ENCODE data around the gene TMEM117.
"Not testable (repeated sequence)": the region's sequence is repeated elsewhere in the genome, so short reads cannot be mapped to it uniquely, and the experiment has no call there.

Gene TMEM117

GRCh38 chr12:43840338-43840737 lies 4.5 kb downstream of the TMEM117 start:
- TF ChIP-seq, protein P1, sequence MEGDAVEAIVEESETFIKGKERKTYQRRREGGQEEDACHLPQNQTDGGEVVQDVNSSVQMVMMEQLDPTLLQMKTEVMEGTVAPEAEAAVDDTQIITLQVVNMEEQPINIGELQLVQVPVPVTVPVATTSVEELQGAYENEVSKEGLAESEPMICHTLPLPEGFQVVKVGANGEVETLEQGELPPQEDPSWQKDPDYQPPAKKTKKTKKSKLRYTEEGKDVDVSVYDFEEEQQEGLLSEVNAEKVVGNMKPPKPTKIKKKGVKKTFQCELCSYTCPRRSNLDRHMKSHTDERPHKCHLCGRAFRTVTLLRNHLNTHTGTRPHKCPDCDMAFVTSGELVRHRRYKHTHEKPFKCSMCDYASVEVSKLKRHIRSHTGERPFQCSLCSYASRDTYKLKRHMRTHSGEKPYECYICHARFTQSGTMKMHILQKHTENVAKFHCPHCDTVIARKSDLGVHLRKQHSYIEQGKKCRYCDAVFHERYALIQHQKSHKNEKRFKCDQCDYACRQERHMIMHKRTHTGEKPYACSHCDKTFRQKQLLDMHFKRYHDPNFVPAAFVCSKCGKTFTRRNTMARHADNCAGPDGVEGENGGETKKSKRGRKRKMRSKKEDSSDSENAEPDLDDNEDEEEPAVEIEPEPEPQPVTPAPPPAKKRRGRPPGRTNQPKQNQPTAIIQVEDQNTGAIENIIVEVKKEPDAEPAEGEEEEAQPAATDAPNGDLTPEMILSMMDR (conservative IDR thresholded peaks at IDR 0.05; ENCODE audit: low read depth, low read length) = no peak
- H3K4me3 ChIP-seq (ENCODE audit: low read length) = no peak overlapping the region
- DNase-seq (ENCODE audit: low read depth) = no peak

- no peak for DNase-seq (ENCODE audit: low read depth)
- TF ChIP-seq, protein P1 (conservative IDR thresholded peaks at IDR 0.05; ENCODE audit: low read depth, low read length) = no peak
- H3K4me3 ChIP-seq (ENCODE audit: low read length) = no peak overlapping the region
These were observed 5.4 kb downstream of the TMEM117 start for GRCh38 chr12:43841253-43841652.

DNA sequence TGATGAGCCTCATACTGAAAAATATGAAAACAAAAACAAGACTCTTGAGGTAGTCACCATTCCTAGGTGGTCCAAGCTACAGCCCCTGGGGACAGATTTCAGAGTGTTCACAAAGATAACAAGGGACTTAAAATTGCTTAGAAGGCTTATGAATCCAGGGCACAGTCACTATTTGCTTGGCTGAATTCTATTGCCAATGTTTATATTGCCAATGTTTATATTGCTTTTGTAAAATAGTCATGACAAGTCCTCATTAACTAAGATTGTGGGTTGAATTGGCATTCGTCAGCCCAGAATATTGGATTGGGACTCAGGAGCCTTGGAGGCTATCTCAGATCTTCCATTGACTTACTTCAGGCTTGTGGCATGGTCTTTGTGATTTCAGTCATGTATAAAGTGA lies 6.4 kb downstream of the TMEM117 start:
- no peak for DNase-seq (ENCODE audit: low read depth)
- TF ChIP-seq, protein P1 (conservative IDR thresholded peaks at IDR 0.05; ENCODE audit: low read depth, low read length) = no peak
- H3K4me3 ChIP-seq (ENCODE audit: low read length) = no peak overlapping the region

GRCh38 chr12:43847425-43848225 lies 11.7 kb downstream of the TMEM117 start:
- H3K4me3 ChIP-seq (ENCODE audit: low read length) = not testable (repeated sequence)
- DNase-seq (ENCODE audit: low read depth) = peak; percentile 56

- no peak for DNase-seq (ENCODE audit: low read depth)
- TF ChIP-seq, protein P1 (conservative IDR thresholded peaks at IDR 0.05; ENCODE audit: low read depth, low read length) = no peak
- H3K4me3 ChIP-seq (ENCODE audit: low read length) = no peak overlapping the region
These were observed 12.3 kb downstream of the TMEM117 start for GRCh38 chr12:43848226-43848507.

DNA sequence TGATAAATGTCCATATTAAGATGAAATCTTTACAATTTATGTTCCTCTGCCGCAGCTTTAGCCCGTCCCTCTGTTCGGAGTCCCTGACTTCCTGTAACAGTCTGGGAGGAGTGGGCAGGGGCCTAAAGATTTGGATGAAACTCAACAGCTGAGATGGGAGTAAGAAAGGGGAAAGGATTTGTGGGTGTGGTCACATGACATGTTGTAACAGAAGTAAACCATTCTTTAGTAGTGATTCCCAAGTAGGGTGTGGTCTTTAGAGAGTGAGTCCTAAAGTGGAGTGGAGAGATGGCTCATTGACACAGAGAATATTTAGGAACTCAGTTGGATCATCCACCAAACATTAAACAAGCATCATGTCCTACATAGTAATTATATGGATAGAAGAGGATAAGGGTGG lies 12.9 kb downstream of the TMEM117 start:
- H3K4me3 ChIP-seq (ENCODE audit: low read length) = no peak overlapping the region
- TF ChIP-seq, protein P1 (conservative IDR thresholded peaks at IDR 0.05; ENCODE audit: low read depth, low read length) = no peak
- DNase-seq (ENCODE audit: low read depth) = no peak

- DNase-seq (ENCODE audit: low read depth) = no peak
- TF ChIP-seq, protein P1 (conservative IDR thresholded peaks at IDR 0.05; ENCODE audit: low read depth, low read length) = no peak
- no peak overlapping the region for H3K4me3 ChIP-seq (ENCODE audit: low read length)
These were observed 16.9 kb downstream of the TMEM117 start for GRCh38 chr12:43852744-43853143.
